Neural progenitor cell (in vitro differentiated cells): ENCODE measurements around the gene PAPLN. TPM values are rescaled to one million over a fixed set of nuclear protein-coding genes. Genes with fewer than 3 reads are reported as not detected.

ENCODE experiments used
- DNase-seq: peaks from one replicate; pipeline ENCODE4 v3.0.0-alpha.2; 2016; ENCODE audit warnings: low spot score
- H2AFZ ChIP-seq: fragments of 200-600 bp; sonication (generic); replicated peaks from 2 replicates; pipeline ENCODE4 v1.6.1; 2016; ENCODE audit warnings: antibody characterized with exemption
- H3F3A ChIP-seq: fragments of 200-600 bp; sonication (generic); 2 replicates; pipeline ENCODE4 v1.6.1; 2016; ENCODE audit warnings: antibody characterized with exemption, low read depth
- H3K27ac ChIP-seq: fragments of 200-600 bp; sonication (generic); 2 replicates; pipeline ENCODE4 v1.5.1; 2016; ENCODE audit warnings: mild to moderate bottlenecking
- H3K27me3 ChIP-seq: fragments of 200-600 bp; sonication (generic); 2 replicates; pipeline ENCODE4 v1.6.1; 2016; ENCODE audit warnings: mild to moderate bottlenecking, moderate library complexity
- H3K36me3 ChIP-seq: fragments of 200-600 bp; sonication (generic); 2 replicates; pipeline ENCODE4 v1.5.1; 2016
- H3K4me1 ChIP-seq: fragments of 200-600 bp; sonication (generic); 2 replicates; pipeline ENCODE4 v1.6.1; 2016; ENCODE audit warnings: mixed run types
- H3K4me2 ChIP-seq: fragments of 200-600 bp; sonication (generic); 2 replicates; pipeline ENCODE4 v1.6.1; 2016
- H3K4me3 ChIP-seq: fragments of 200-600 bp; sonication (generic); 2 replicates; pipeline ENCODE4 v1.5.1; 2016
- H3K79me2 ChIP-seq: fragments of 200-600 bp; sonication (generic); 2 replicates; pipeline ENCODE4 v1.6.1; 2016; ENCODE audit warnings: low read depth
- H3K9ac ChIP-seq: fragments of 200-600 bp; sonication (generic); 2 replicates; pipeline ENCODE4 v1.6.1; 2016
- H3K9me3 ChIP-seq: fragments of 200-600 bp; sonication (generic); 2 replicates; pipeline ENCODE4 v1.5.1; 2016; ENCODE audit warnings: low read depth
- H4K20me1 ChIP-seq: fragments of 200-600 bp; sonication (generic); 2 replicates; pipeline ENCODE4 v1.6.1; 2016; ENCODE audit warnings: low read depth
- H3K27ac Mint-ChIP-seq: 3 replicates; pipeline ENCODE4 v1.8.0; 2021; ENCODE audit warnings: mixed read lengths
- H3K27me3 Mint-ChIP-seq: 2 replicates; pipeline ENCODE4 v1.8.0; 2022; ENCODE audit warnings: low read depth, mild to moderate bottlenecking, inconsistent platforms, moderate library complexity, mixed read lengths; ENCODE audit not compliant: insufficient read depth
- H3K36me3 Mint-ChIP-seq: 3 replicates; pipeline ENCODE4 v1.8.0; 2021; ENCODE audit warnings: mixed read lengths
- H3K4me1 Mint-ChIP-seq: 3 replicates; pipeline ENCODE4 v1.8.0; 2021; ENCODE audit warnings: mixed read lengths
- H3K4me3 Mint-ChIP-seq: 3 replicates; pipeline ENCODE4 v1.8.0; 2021; ENCODE audit warnings: mild to moderate bottlenecking, moderate library complexity, mixed read lengths
- H3K9me3 Mint-ChIP-seq: 3 replicates; pipeline ENCODE4 v1.8.0; 2020; ENCODE audit warnings: mixed read lengths
- CTCF ChIP-seq: fragments of 200-600 bp; sonication (generic); IDR thresholded peaks from 2 replicates; pipeline ENCODE4 v1.5.1; 2017; ENCODE audit warnings: antibody characterized with exemption, mild to moderate bottlenecking
- EZH2 ChIP-seq: fragments of 200-600 bp; sonication (generic); IDR thresholded peaks from 2 replicates; pipeline ENCODE4 v1.6.1; 2017; ENCODE audit warnings: antibody characterized with exemption, mild to moderate bottlenecking, moderate library complexity
- EZH2phosphoT487 ChIP-seq: fragments of 200-600 bp; sonication (generic); IDR thresholded peaks from 2 replicates; pipeline ENCODE4 v1.6.1; 2017; ENCODE audit warnings: antibody characterized with exemption
- total RNA-seq: library from RNA; depleted of rRNA; stranded (reverse); fragments of >200 nt; gene quantifications from 2 replicates; pipeline ENCODE4 v1.2.3, GENCODE V29; 2015; ENCODE audit warnings: low replicate concordance

PAPLN gene
- total RNA-seq, 1 donor from 2014 or later = 17.3 TPM

DNA sequence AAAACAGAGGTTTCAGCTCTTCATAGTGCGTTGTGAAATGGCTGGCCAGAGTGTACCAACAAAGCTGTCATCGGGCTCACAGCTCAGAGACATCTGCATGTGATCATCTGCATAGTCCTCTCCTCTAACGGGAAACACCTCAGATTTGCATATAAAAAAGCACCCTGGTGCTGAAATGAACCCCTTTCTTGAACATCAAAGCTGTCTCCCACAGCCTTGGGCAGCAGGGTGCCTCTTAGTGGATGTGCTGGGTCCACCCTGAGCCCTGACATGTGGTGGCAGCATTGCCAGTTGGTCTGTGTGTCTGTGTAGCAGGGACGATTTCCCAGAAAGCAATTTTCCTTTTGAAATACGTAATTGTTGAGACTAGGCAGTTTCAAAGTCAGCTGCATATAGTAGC is 14.3 kb upstream of the PAPLN start:
- TF ChIP-seq CTCF (no peak), EZH2 (no peak), EZH2phosphoT487 (no peak)
- Histone ChIP-seq H3K9ac (no peak overlapping the region), H2AFZ (no peak overlapping the region), H3K4me1 (peaks cover 12% of the 10 kb centered on the region), H3K79me2 (no peaks in the 10 kb centered on the region), H3K27ac (no peak overlapping the region), H3K4me2 (peak overlapping the region; percentile 12), H3K9me3 (no peaks in the 10 kb centered on the region), H3K4me3 (no peak overlapping the region), H4K20me1 (peaks cover 3% of the 10 kb centered on the region), H3F3A (peaks cover 20% of the 10 kb centered on the region), H3K27me3 (no peaks in the 10 kb centered on the region), H3K36me3 (peaks cover 6% of the 10 kb centered on the region)
- Mint-ChIP-seq H3K36me3 (peaks cover 39% of the 10 kb centered on the region), H3K27me3 (no peaks in the 10 kb centered on the region), H3K27ac (peak overlapping the region; percentile 72), H3K4me3 (no peak overlapping the region), H3K4me1 (peaks cover 24% of the 10 kb centered on the region), H3K9me3 (no peaks in the 10 kb centered on the region)
- no peak for DNase-seq

DNA sequence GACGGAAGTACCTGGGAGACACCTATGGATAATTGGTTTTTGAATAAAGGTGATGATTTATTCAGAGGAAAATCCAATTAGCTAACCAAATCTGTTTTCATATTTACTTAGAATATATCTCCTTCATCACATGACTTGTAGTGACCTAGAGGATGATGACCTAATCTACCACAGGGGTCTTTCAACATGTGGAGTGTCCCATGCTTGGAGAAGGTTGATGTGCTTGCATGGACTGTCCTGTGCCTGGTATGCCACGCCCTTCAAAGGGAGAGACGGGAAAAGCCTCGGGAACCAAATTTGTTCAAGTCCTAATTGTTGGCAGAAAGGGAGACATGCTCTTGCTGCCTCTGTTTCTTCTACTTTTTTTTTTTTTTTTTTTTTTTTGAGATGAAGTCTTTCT is 11.8 kb upstream of the PAPLN start:
- H3K79me2 ChIP-seq = no peaks in the 10 kb centered on the region
- no peak overlapping the region for H3K9ac ChIP-seq
- Mint-ChIP-seq H3K27me3 (no peaks in the 10 kb centered on the region), H3K36me3 (peaks cover 19% of the 10 kb centered on the region), H3K4me3 (no peak overlapping the region), H3K9me3 (no peaks in the 10 kb centered on the region), H3K27ac (no peak overlapping the region), H3K4me1 (peaks cover 30% of the 10 kb centered on the region)
- no peak overlapping the region for H3K4me3 ChIP-seq
- H4K20me1 ChIP-seq = peaks cover 3% of the 10 kb centered on the region
- DNase-seq = no peak
- peaks cover 18% of the 10 kb centered on the region for H3K4me1 ChIP-seq
- no peaks in the 10 kb centered on the region for H3K9me3 ChIP-seq
- TF ChIP-seq EZH2phosphoT487 (no peak), EZH2 (no peak)
- peaks cover 15% of the 10 kb centered on the region for H3F3A ChIP-seq
- H3K27ac ChIP-seq = no peak overlapping the region
- H3K4me2 ChIP-seq = no peak overlapping the region
- no peak overlapping the region for H2AFZ ChIP-seq
- H3K27me3 ChIP-seq = no peaks in the 10 kb centered on the region
- no peaks in the 10 kb centered on the region for H3K36me3 ChIP-seq

DNA sequence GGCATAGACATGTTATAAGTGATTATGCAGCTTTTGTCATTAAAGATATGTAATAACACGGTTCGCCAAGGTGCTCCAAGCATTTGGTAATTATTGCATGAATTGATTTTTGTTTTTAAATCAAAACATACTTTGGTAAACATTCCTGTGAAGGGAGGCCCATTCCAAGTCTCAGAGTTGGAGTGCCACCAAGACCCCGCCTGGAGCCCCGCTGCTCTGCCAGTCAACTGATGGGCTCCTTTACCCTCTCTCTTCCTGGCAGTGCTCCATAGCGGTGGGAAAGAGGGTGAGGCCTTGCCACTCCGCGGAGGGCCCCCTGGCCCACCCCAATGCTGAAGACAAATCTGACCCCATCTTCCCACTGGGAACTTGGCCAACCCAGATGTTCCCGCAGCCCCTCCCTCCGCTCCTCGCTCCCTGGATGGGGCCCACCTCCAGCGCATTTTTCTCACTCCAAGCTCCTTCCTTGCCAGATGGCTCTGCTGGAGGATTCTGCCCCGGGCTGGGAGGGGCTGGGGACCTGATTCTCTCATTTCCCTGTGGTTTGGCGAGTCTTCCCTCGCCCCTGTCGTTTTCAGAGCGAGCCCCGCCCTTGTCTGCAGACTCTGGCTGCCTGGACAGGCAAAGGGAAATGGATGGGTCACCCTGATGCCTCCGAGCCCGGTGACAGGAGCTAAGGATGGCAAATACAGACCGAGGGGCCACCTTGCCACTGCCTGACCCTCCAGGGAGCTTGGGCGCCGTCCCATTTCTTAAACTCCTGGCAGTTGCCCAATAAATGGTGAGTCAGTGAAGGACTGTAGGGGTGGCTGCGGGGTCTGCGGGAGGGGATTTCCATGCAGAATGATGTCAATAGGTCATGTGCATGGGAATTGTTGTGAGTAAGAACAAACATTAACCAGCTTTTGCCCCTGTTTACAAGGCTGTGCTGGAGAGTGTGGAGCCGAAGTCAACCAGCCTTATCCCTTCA is 9.2 kb upstream of the PAPLN start:
- Histone ChIP-seq H2AFZ (no peak overlapping the region), H3K36me3 (no peaks in the 10 kb centered on the region), H3K79me2 (no peaks in the 10 kb centered on the region), H3K4me3 (no peak overlapping the region), H3K4me2 (peak overlapping the region; percentile 45), H3F3A (peaks cover 9% of the 10 kb centered on the region), H3K27ac (no peak overlapping the region), H4K20me1 (no peaks in the 10 kb centered on the region), H3K4me1 (peaks cover 25% of the 10 kb centered on the region), H3K9me3 (no peaks in the 10 kb centered on the region), H3K9ac (no peak overlapping the region), H3K27me3 (no peaks in the 10 kb centered on the region)
- TF ChIP-seq CTCF = no peak
- TF ChIP-seq EZH2phosphoT487 = no peak
- TF ChIP-seq EZH2 = no peak
- no peak overlapping the region for H3K27ac Mint-ChIP-seq
- peaks cover 17% of the 10 kb centered on the region for H3K4me1 Mint-ChIP-seq
- H3K9me3 Mint-ChIP-seq = no peaks in the 10 kb centered on the region
- peaks cover 2% of the 10 kb centered on the region for H3K27me3 Mint-ChIP-seq
- peak; percentile 42 for DNase-seq
- H3K36me3 Mint-ChIP-seq = peaks cover 10% of the 10 kb centered on the region
- no peak overlapping the region for H3K4me3 Mint-ChIP-seq

DNA sequence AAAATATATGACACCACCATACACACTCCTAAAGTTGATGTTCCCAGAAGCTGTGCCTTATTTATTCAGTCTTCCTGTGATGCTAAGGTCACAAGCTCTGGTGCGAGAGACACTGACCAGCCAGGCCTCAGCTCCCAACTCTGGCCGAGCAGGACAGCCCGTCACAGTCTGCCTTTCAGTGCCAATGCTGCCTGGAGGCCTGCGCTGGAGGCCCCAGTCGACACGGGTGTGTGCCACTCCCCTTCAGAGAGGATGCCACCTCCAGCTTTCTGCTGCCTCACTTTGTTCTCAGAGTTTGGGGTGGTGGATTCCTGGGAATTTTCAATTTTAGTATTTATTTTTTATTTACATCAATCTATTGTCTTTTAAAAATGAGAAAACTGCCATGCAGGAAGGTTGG is 7.3 kb upstream of the PAPLN start:
- H3K4me3 Mint-ChIP-seq = no peak overlapping the region
- Histone ChIP-seq H4K20me1 (no peaks in the 10 kb centered on the region), H3K27ac (no peak overlapping the region), H3F3A (peaks cover 18% of the 10 kb centered on the region), H3K79me2 (no peaks in the 10 kb centered on the region), H3K9me3 (no peaks in the 10 kb centered on the region), H2AFZ (no peak overlapping the region), H3K27me3 (peaks cover 3% of the 10 kb centered on the region), H3K4me2 (no peak overlapping the region), H3K36me3 (no peaks in the 10 kb centered on the region), H3K4me1 (peaks cover 43% of the 10 kb centered on the region), H3K4me3 (no peak overlapping the region), H3K9ac (no peak overlapping the region)
- TF ChIP-seq EZH2 = no peak
- no peak for TF ChIP-seq EZH2phosphoT487
- no peak for TF ChIP-seq CTCF
- no peak overlapping the region for H3K27ac Mint-ChIP-seq
- peaks cover 31% of the 10 kb centered on the region for H3K4me1 Mint-ChIP-seq
- H3K27me3 Mint-ChIP-seq = peaks cover 8% of the 10 kb centered on the region
- H3K9me3 Mint-ChIP-seq = peaks cover 2% of the 10 kb centered on the region
- no peak for DNase-seq
- peaks cover 3% of the 10 kb centered on the region for H3K36me3 Mint-ChIP-seq
